Neuron (in vitro differentiated cells): ENCODE results near the gene C2CD3.
"Not testable (repeated sequence)": the region's sequence is repeated elsewhere in the genome, so short reads cannot be mapped to it uniquely, and the experiment has no call there.

ENCODE experiments used
- H2AFZ ChIP-seq: one replicate; pipeline ENCODE4 v1.6.1; 2013; ENCODE audit warnings: low read depth, mild to moderate bottlenecking, inconsistent platforms, low read length, moderate library complexity
- H3K27me3 ChIP-seq: one replicate; pipeline ENCODE4 v1.6.1; 2013; ENCODE audit warnings: low read length; ENCODE audit not compliant: insufficient read depth
- H3K36me3 ChIP-seq: one replicate; pipeline ENCODE4 v1.6.1; 2013; ENCODE audit warnings: low read length; ENCODE audit not compliant: insufficient read depth
- H3K4me1 ChIP-seq: one replicate; pipeline ENCODE4 v1.6.1; 2013; ENCODE audit warnings: low read length; ENCODE audit not compliant: insufficient read depth
- H3K4me3 ChIP-seq: 2 replicates; pipeline ENCODE4 v1.5.1; 2013; ENCODE audit warnings: mild to moderate bottlenecking, low read length, moderate library complexity
- H3K9me3 ChIP-seq: one replicate; pipeline ENCODE4 v1.6.1; 2013; ENCODE audit warnings: low read length

The C2CD3 gene

GRCh38 chr11:74063628-74064027 lies 107.2 kb downstream of the C2CD3 start:
- peaks cover 18% of the 10 kb centered on the region for H3K36me3 ChIP-seq
- not testable (repeated sequence) for H2AFZ ChIP-seq, H3K27me3 ChIP-seq, H3K4me1 ChIP-seq, H3K4me3 ChIP-seq, H3K9me3 ChIP-seq

DNA sequence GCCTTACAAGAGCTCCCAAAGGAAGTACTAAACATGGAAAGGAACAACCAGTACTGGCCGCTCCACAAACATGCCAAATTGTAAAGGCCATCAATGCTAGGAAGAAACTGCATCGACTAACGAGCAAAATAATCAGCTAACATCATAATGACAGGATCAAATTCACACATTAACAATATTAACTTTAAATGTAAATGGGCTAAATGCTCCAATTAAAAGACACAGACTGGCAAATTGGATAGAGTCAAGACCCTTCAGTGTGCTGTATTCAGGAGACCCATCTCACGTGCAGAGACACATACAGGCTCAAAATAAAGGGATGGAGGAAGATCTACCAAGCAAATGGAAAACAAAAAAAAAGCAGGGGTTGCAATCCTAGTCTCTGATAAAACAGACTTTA lies 109.2 kb downstream of the C2CD3 start:
- H3K9me3 ChIP-seq, H3K4me3 ChIP-seq, H2AFZ ChIP-seq, H3K4me1 ChIP-seq, H3K27me3 ChIP-seq: not testable (repeated sequence)
- peaks cover 13% of the 10 kb centered on the region for H3K36me3 ChIP-seq

- no peak overlapping the region for H3K4me3 ChIP-seq
- H3K4me1 ChIP-seq = no peaks in the 10 kb centered on the region
- H3K36me3 ChIP-seq = peaks cover 30% of the 10 kb centered on the region
- H3K9me3 ChIP-seq = peaks cover 6% of the 10 kb centered on the region
- H3K27me3 ChIP-seq = no peaks in the 10 kb centered on the region
- H2AFZ ChIP-seq = no peak overlapping the region
These were observed 113.3 kb downstream of the C2CD3 start for GRCh38 chr11:74057249-74058151.

- no peaks in the 10 kb centered on the region for H3K27me3 ChIP-seq
- peaks cover 6% of the 10 kb centered on the region for H3K9me3 ChIP-seq
- peaks cover 42% of the 10 kb centered on the region for H3K36me3 ChIP-seq
These were observed 114.9 kb downstream of the C2CD3 start for GRCh38 chr11:74055938-74056337.

DNA sequence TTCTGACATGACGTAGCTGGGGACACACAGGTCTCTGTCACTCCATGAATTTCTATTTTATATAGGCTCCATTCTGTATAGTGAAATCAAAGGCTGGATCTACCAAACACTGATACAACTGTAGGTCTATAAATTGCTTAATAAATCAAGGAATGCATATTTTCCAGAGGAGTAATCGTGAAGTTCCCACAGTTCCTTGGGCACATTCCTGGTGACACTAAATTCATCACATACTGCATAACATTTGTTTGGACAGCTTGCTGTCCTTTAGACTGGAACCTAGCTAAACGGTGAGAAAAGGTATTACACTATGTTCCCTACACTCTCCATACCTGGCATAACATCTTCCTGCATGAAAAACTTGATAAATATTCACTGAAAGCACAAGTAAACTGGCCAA lies 120.3 kb downstream of the C2CD3 start:
- Histone ChIP-seq H3K27me3 (no peaks in the 10 kb centered on the region), H3K9me3 (no peaks in the 10 kb centered on the region), H3K4me1 (no peaks in the 10 kb centered on the region), H2AFZ (no peak overlapping the region), H3K4me3 (no peak overlapping the region), H3K36me3 (peaks cover 70% of the 10 kb centered on the region)

More at GRCh38 chr11:74055938-74056337, 114.9 kb downstream of the C2CD3 start:
- Histone ChIP-seq H2AFZ (no peak overlapping the region), H3K4me1 (no peaks in the 10 kb centered on the region), H3K4me3 (no peak overlapping the region)

DNA sequence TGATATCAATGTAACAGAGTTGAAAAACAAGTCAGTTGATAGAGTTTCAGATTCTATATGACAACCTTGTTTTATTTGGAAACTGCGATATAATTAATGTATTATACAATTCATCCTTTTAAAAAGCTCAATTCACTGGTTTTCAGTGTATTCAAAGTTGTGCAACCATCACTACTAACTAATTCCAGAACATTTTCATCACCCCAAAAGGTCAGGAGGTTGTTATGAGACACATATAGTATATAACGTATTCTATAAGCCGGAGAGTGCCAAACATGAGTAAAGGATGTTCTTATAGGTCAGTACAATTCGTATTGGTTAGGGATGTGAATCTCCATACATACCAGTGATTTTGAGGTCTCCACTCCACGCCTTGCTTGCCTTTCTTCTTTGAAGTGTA lies 121.8 kb downstream of the C2CD3 start:
- Histone ChIP-seq H3K27me3 (no peaks in the 10 kb centered on the region), H3K4me3 (no peak overlapping the region), H2AFZ (no peak overlapping the region), H3K4me1 (no peaks in the 10 kb centered on the region), H3K9me3 (no peaks in the 10 kb centered on the region), H3K36me3 (peaks cover 70% of the 10 kb centered on the region)

DNA sequence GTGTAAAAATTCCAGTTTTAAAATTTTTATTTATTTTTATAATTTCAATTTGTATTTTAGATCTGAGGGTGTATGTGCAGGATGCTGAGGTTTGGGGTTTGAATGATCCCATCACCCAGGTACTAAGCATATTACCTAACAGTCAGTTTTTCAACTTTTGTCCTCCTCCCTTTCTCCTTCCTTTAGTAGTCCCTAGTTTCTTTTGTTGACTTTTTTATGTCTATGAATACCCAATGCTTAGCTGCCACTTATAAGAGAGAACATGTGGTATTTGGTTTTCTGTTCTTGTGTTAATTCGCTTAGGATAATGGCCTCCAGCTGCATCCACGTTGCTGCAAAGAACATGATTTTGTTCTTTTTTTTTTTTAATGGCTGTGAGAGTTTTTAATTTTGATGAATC lies 126.3 kb downstream of the C2CD3 start:
- H3K4me3 ChIP-seq = no peak overlapping the region
- no peaks in the 10 kb centered on the region for H3K9me3 ChIP-seq
- peaks cover 62% of the 10 kb centered on the region for H3K36me3 ChIP-seq

GRCh38 chr11:74043450-74043849 lies 127.4 kb downstream of the C2CD3 start:
- no peak overlapping the region for H3K4me3 ChIP-seq
- no peaks in the 10 kb centered on the region for H3K9me3 ChIP-seq
- peaks cover 61% of the 10 kb centered on the region for H3K36me3 ChIP-seq
- no peaks in the 10 kb centered on the region for H3K27me3 ChIP-seq
- H3K4me1 ChIP-seq = no peaks in the 10 kb centered on the region
- no peak overlapping the region for H2AFZ ChIP-seq

More for the DNA sequence above, 126.3 kb downstream of the C2CD3 start:
- Histone ChIP-seq H2AFZ (no peak overlapping the region), H3K4me1 (no peaks in the 10 kb centered on the region), H3K27me3 (no peaks in the 10 kb centered on the region)

DNA sequence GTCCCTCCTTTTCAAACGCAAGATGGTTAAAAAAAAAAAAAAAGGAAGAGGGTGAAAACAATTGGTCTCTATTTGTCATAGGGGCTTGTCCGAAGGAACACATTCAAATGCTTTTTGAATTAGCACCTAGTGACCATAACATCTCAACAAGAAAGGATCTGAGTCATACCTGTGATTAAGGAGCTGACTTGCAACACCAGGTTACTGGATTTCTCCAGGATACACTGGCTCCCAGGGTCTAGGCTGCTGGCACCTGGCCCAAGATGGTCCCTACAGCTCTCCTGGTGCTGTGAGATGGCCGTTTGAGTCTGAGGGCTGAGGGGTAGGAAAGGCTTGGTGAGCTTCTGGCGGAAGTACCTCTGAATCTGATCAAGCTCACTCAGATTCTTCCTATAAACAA lies 133.5 kb downstream of the C2CD3 start:
- no peak overlapping the region for H2AFZ ChIP-seq
- no peaks in the 10 kb centered on the region for H3K27me3 ChIP-seq
- H3K36me3 ChIP-seq = peaks cover 82% of the 10 kb centered on the region
- no peak overlapping the region for H3K4me3 ChIP-seq
- no peaks in the 10 kb centered on the region for H3K9me3 ChIP-seq
- H3K4me1 ChIP-seq = no peaks in the 10 kb centered on the region

DNA sequence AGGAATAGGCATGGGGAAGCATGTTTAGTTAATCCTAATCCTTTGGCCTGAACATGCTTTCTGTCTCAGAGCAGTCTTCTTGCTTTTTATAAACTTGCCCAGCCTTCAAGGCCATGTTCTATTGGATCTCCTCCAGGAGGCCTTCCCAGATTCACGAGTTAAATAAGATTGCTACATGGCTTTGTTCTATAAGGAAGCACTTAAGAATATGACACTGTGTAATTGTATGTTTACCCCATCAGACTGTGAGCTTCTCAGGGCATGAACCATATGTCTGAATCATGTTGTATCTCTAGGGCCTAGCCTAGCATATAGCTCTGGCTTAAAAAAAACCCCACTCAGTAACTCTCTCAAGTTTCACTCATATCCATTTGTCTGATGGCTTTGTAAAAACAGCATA lies 135.5 kb downstream of the C2CD3 start:
- Histone ChIP-seq H3K9me3 (no peaks in the 10 kb centered on the region), H3K4me3 (no peak overlapping the region), H3K36me3 (peaks cover 81% of the 10 kb centered on the region), H2AFZ (no peak overlapping the region), H3K4me1 (no peaks in the 10 kb centered on the region), H3K27me3 (no peaks in the 10 kb centered on the region)

DNA sequence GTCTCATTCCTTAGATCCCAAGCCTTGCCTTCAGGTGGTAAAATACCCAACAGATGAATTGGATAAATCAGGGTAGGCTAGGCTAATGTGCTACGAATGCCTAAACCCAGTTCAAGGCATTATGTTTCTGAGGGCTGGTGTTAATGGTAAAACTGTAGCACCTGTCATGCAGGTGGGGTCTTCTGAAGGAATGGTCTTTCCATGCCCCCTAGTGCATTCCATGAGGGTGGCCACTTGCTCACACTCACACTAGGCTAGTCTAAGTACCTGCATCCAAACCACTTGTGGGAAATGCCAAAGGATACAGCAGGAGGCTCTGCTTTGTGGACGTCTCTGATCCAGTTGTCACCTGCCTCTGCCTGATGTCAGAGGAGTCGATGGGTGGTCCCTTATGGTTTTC lies 137.8 kb downstream of the C2CD3 start:
- no peaks in the 10 kb centered on the region for H3K27me3 ChIP-seq
- peaks cover 85% of the 10 kb centered on the region for H3K36me3 ChIP-seq
- H2AFZ ChIP-seq = no peak overlapping the region
- H3K4me1 ChIP-seq = no peaks in the 10 kb centered on the region
- no peak overlapping the region for H3K4me3 ChIP-seq
- no peaks in the 10 kb centered on the region for H3K9me3 ChIP-seq

GRCh38 chr11:74030723-74031676 lies 139.8 kb downstream of the C2CD3 start:
- Histone ChIP-seq H2AFZ (no peak overlapping the region), H3K9me3 (no peaks in the 10 kb centered on the region), H3K27me3 (no peaks in the 10 kb centered on the region), H3K4me1 (no peaks in the 10 kb centered on the region), H3K36me3 (peaks cover 68% of the 10 kb centered on the region), H3K4me3 (no peak overlapping the region)
